Activated naive CD8-positive, alpha-beta T cell treated with anti-CD3 and anti-CD28 coated beads, Interleukin-2, amount 10 ng/mL, durations not matched to agents 7 days and 5 days (primary cell): Measurements from ENCODE around the gene TRO. TPM values are rescaled to one million over a fixed set of nuclear protein-coding genes. Genes with fewer than 3 reads are reported as not detected.

ENCODE experiments used
- total RNA-seq, 2 experiments: library from RNA; stranded (reverse); gene quantifications; one replicate each; pipeline ENCODE4 v1.2.3, GENCODE V29; 2021

TRO gene
- total RNA-seq, 2 experiments from 2014 or later, result 3.6 to 3.9 TPM

Other genes starting within 250 kb of the TRO start
- not detected for gene ITIH6, start 122.6 kb upstream of the TRO start, total RNA-seq
- 10 to 100 TPM; 76.6 to 77.3 TPM for gene MAGED2, start 113.1 kb upstream of the TRO start, total RNA-seq
- under 1 TPM; 0.44 to 0.65 TPM for gene PFKFB1, start 73.4 kb downstream of the TRO start, total RNA-seq
- gene APEX2, start 79.5 kb downstream of the TRO start, total RNA-seq, result 10 to 100 TPM; 23.7 to 25.2 TPM
- not detected for gene ALAS2, start 110.2 kb downstream of the TRO start, total RNA-seq
- gene PAGE2B, start 154.2 kb downstream of the TRO start, total RNA-seq, result 1 to 10 TPM in 1 of 2 experiments, under 1 TPM in 1; 0.77 to 1.9 TPM
- not detected for gene PAGE2, start 168.2 kb downstream of the TRO start, total RNA-seq